Measurements from ENCODE around the gene FGF1. TPM values are rescaled to one million over a fixed set of nuclear protein-coding genes. Genes with fewer than 3 reads are reported as not detected.

Gene FGF1
- total RNA-seq, 1 donor from 2014 or later, result not detected

GRCh38 chr5:142644640-142645361 is 41.1 kb downstream of the FGF1 start:
- no peak overlapping the region for H3K4me2 ChIP-seq
- no peaks in the 10 kb centered on the region for H3F3A ChIP-seq (ENCODE audit: low read depth)
- H3K4me3 Mint-ChIP-seq, result no peak overlapping the region
- H3K79me2 ChIP-seq (ENCODE audit: low read depth), result no peaks in the 10 kb centered on the region
- DNase-seq (ENCODE audit: low spot score), result no peak
- no peaks in the 10 kb centered on the region for H3K9me3 ChIP-seq (ENCODE audit: low read depth)
- H3K4me1 Mint-ChIP-seq, result peaks cover 4% of the 10 kb centered on the region
- H3K27ac ChIP-seq, result no peak overlapping the region
- H3K36me3 ChIP-seq, result no peaks in the 10 kb centered on the region
- no peaks in the 10 kb centered on the region for H3K9me3 Mint-ChIP-seq
- no peak overlapping the region for H3K9ac ChIP-seq
- TF ChIP-seq CTCF (IDR thresholded peaks at IDR 0.05) (no peak), EZH2phosphoT487 (IDR thresholded peaks at IDR 0.05) (no peak), EZH2 (IDR thresholded peaks at IDR 0.05) (no peak)
- no peaks in the 10 kb centered on the region for H3K4me1 ChIP-seq
- no peak overlapping the region for H2AFZ ChIP-seq (replicated peaks)
- H3K4me3 ChIP-seq, result no peak overlapping the region
- H3K27ac Mint-ChIP-seq, result no peak overlapping the region
- no peaks in the 10 kb centered on the region for H3K27me3 ChIP-seq
- no peaks in the 10 kb centered on the region for H3K36me3 Mint-ChIP-seq
- no peaks in the 10 kb centered on the region for H3K27me3 Mint-ChIP-seq (ENCODE audit: insufficient read depth, low read depth)
- no peaks in the 10 kb centered on the region for H4K20me1 ChIP-seq (ENCODE audit: low read depth)

GRCh38 chr5:142644127-142644526 is 41.8 kb downstream of the FGF1 start:
- no peak for DNase-seq (ENCODE audit: low spot score)
- H3K79me2 ChIP-seq (ENCODE audit: low read depth), result no peaks in the 10 kb centered on the region
- no peak overlapping the region for H3K27ac ChIP-seq
- no peaks in the 10 kb centered on the region for H3K36me3 Mint-ChIP-seq
- no peak overlapping the region for H3K4me2 ChIP-seq
- H3K4me1 Mint-ChIP-seq, result peaks cover 4% of the 10 kb centered on the region
- no peaks in the 10 kb centered on the region for H3K27me3 Mint-ChIP-seq (ENCODE audit: insufficient read depth, low read depth)
- H4K20me1 ChIP-seq (ENCODE audit: low read depth), result no peaks in the 10 kb centered on the region
- H2AFZ ChIP-seq (replicated peaks), result no peak overlapping the region
- no peak overlapping the region for H3K4me3 ChIP-seq
- H3K4me3 Mint-ChIP-seq, result no peak overlapping the region
- no peaks in the 10 kb centered on the region for H3F3A ChIP-seq (ENCODE audit: low read depth)
- H3K36me3 ChIP-seq, result no peaks in the 10 kb centered on the region
- TF ChIP-seq EZH2phosphoT487 (IDR thresholded peaks at IDR 0.05) (no peak), EZH2 (IDR thresholded peaks at IDR 0.05) (no peak), CTCF (IDR thresholded peaks at IDR 0.05) (no peak)
- no peaks in the 10 kb centered on the region for H3K9me3 ChIP-seq (ENCODE audit: low read depth)
- no peak overlapping the region for H3K9ac ChIP-seq
- H3K27ac Mint-ChIP-seq, result no peak overlapping the region
- no peaks in the 10 kb centered on the region for H3K27me3 ChIP-seq
- no peaks in the 10 kb centered on the region for H3K9me3 Mint-ChIP-seq
- H3K4me1 ChIP-seq, result no peaks in the 10 kb centered on the region

- Histone ChIP-seq H3K27ac (no peak overlapping the region), H3K9me3 (ENCODE audit: low read depth) (no peaks in the 10 kb centered on the region), H3K79me2 (ENCODE audit: low read depth) (no peaks in the 10 kb centered on the region), H3K4me3 (no peak overlapping the region), H3K9ac (no peak overlapping the region), H3K4me2 (no peak overlapping the region), H3K36me3 (no peaks in the 10 kb centered on the region), H3K27me3 (no peaks in the 10 kb centered on the region), H2AFZ (replicated peaks) (no peak overlapping the region), H4K20me1 (ENCODE audit: low read depth) (no peaks in the 10 kb centered on the region), H3K4me1 (no peaks in the 10 kb centered on the region), H3F3A (ENCODE audit: low read depth) (no peaks in the 10 kb centered on the region)
- Mint-ChIP-seq H3K36me3 (no peaks in the 10 kb centered on the region), H3K9me3 (no peaks in the 10 kb centered on the region), H3K27me3 (ENCODE audit: insufficient read depth, low read depth) (no peaks in the 10 kb centered on the region), H3K4me3 (no peak overlapping the region), H3K4me1 (peaks cover 4% of the 10 kb centered on the region), H3K27ac (no peak overlapping the region)
- no peak for TF ChIP-seq EZH2 (IDR thresholded peaks at IDR 0.05)
- no peak for DNase-seq (ENCODE audit: low spot score)
Measured at GRCh38 chr5:142643634-142644033, 42.3 kb downstream of the FGF1 start.

GRCh38 chr5:142642427-142642826 is 43.5 kb downstream of the FGF1 start:
- Histone ChIP-seq H3K9me3 (ENCODE audit: low read depth) (no peaks in the 10 kb centered on the region), H4K20me1 (ENCODE audit: low read depth) (no peaks in the 10 kb centered on the region), H2AFZ (replicated peaks) (no peak overlapping the region), H3F3A (ENCODE audit: low read depth) (no peaks in the 10 kb centered on the region), H3K27me3 (no peaks in the 10 kb centered on the region), H3K4me3 (no peak overlapping the region), H3K4me1 (no peaks in the 10 kb centered on the region), H3K27ac (no peak overlapping the region), H3K4me2 (no peak overlapping the region), H3K36me3 (no peaks in the 10 kb centered on the region), H3K79me2 (ENCODE audit: low read depth) (no peaks in the 10 kb centered on the region), H3K9ac (no peak overlapping the region)
- H3K27me3 Mint-ChIP-seq (ENCODE audit: insufficient read depth, low read depth), result no peaks in the 10 kb centered on the region
- no peak overlapping the region for H3K27ac Mint-ChIP-seq
- no peaks in the 10 kb centered on the region for H3K9me3 Mint-ChIP-seq
- TF ChIP-seq EZH2phosphoT487 (IDR thresholded peaks at IDR 0.05) (no peak), CTCF (IDR thresholded peaks at IDR 0.05) (no peak), EZH2 (IDR thresholded peaks at IDR 0.05) (no peak)
- H3K36me3 Mint-ChIP-seq, result no peaks in the 10 kb centered on the region
- H3K4me3 Mint-ChIP-seq, result no peak overlapping the region
- no peak for DNase-seq (ENCODE audit: low spot score)
- H3K4me1 Mint-ChIP-seq, result peaks cover 4% of the 10 kb centered on the region
